Neural cell (in vitro differentiated cells): ENCODE data around the gene COL23A1. TPM values are rescaled to one million over a fixed set of nuclear protein-coding genes. Genes with fewer than 3 reads are reported as not detected.

ENCODE experiments used
- H2AFZ ChIP-seq: fragments of 200-600, 300-800 bp; sonication (generic), shearing (Covaris generic); 2 replicates; pipeline ENCODE4 v1.6.0; 2014; ENCODE audit warnings: low read depth, mild to moderate bottlenecking, antibody characterized with exemption, low read length, moderate library complexity
- H3F3A ChIP-seq: fragments of 200-600 bp; shearing (Covaris generic); 2 replicates; pipeline ENCODE4 v1.6.1; 2016; ENCODE audit warnings: mild to moderate bottlenecking, moderate library complexity, mixed read lengths, antibody characterized with exemption, low read length; ENCODE audit not compliant: insufficient read depth, poor library complexity, severe bottlenecking
- H3K27ac ChIP-seq: fragments of 200-600, 300-800 bp; sonication (generic), shearing (Covaris generic); 2 replicates; pipeline ENCODE4 v1.5.1; 2014; ENCODE audit warnings: mild to moderate bottlenecking, low read length, moderate library complexity
- H3K27me3 ChIP-seq: fragments of 300-800, 200-600 bp; sonication (generic), shearing (Covaris generic); 2 replicates; pipeline ENCODE4 v1.6.0; 2014; ENCODE audit warnings: mild to moderate bottlenecking, low read depth, low read length, moderate library complexity; ENCODE audit not compliant: insufficient read depth
- H3K36me3 ChIP-seq: fragments of 300-800, 200-600 bp; sonication (generic), shearing (Covaris generic); 2 replicates; pipeline ENCODE4 v1.5.1; 2014; ENCODE audit warnings: mild to moderate bottlenecking, antibody characterized with exemption, low read length, moderate library complexity; ENCODE audit not compliant: insufficient read depth
- H3K4me2 ChIP-seq: fragments of 300-800, 200-600 bp; sonication (generic), shearing (Covaris generic); 2 replicates; pipeline ENCODE4 v1.6.0; 2014; ENCODE audit warnings: mild to moderate bottlenecking, low read length
- H3K4me3 ChIP-seq: fragments of 300-800, 200-600 bp; sonication (generic), shearing (Covaris generic); 2 replicates; pipeline ENCODE4 v1.5.1; 2014; ENCODE audit warnings: mild to moderate bottlenecking, low read length, moderate library complexity
- H3K79me2 ChIP-seq: fragments of 200-600 bp; shearing (Covaris generic); replicated peaks from 2 replicates; pipeline ENCODE4 v1.6.0; 2014; ENCODE audit warnings: mild to moderate bottlenecking, low read length, moderate library complexity; ENCODE audit not compliant: insufficient read depth
- H3K9ac ChIP-seq: fragments of 300-800, 200-600 bp; sonication (generic), shearing (Covaris generic); 2 replicates; pipeline ENCODE4 v1.6.1; 2016; ENCODE audit warnings: mild to moderate bottlenecking, low read length, mixed read lengths
- H3K9me2 ChIP-seq: fragments of 200-600 bp; shearing (Covaris generic); 2 replicates; pipeline ENCODE4 v1.6.1; 2016; ENCODE audit warnings: mild to moderate bottlenecking, low read length, mixed read lengths; ENCODE audit not compliant: insufficient read depth
- H3K9me3 ChIP-seq: fragments of 200-600, 300-800 bp; sonication (generic), shearing (Covaris generic); 2 replicates; pipeline ENCODE4 v1.6.1; 2016; ENCODE audit warnings: mild to moderate bottlenecking, mixed run types, low read length, moderate library complexity, mixed read lengths
- H4K20me1 ChIP-seq: fragments of 200-600 bp; shearing (Covaris generic); 2 replicates; pipeline ENCODE4 v1.6.1; 2016; ENCODE audit warnings: mild to moderate bottlenecking, mixed run types; ENCODE audit not compliant: insufficient read depth
- EP300 ChIP-seq: fragments of 450-650 bp; conservative IDR thresholded peaks from 2 replicates; pipeline ENCODE4 v1.6.1; 2014; ENCODE audit warnings: antibody characterized with exemption, mild to moderate bottlenecking, moderate library complexity; ENCODE audit not compliant: poor library complexity, severe bottlenecking
- EZH2 ChIP-seq: fragments of 200-600, 300-800 bp; shearing (Covaris generic), sonication (generic); IDR thresholded peaks from 2 replicates; pipeline ENCODE4 v1.6.1; 2014; ENCODE audit warnings: antibody characterized with exemption, low read length, borderline replicate concordance, mild to moderate bottlenecking; ENCODE audit not compliant: insufficient read depth, poor library complexity, severe bottlenecking
- MXI1 ChIP-seq: fragments of 450-650 bp; conservative IDR thresholded peaks from 2 replicates; pipeline ENCODE4 v1.6.1; 2014; ENCODE audit warnings: antibody characterized with exemption, mild to moderate bottlenecking; ENCODE audit not compliant: poor library complexity, severe bottlenecking
- POLR2AphosphoS5 ChIP-seq: IDR thresholded peaks from 2 replicates; pipeline ENCODE4 v1.6.1; 2012
- RAD21 ChIP-seq: fragments of 450-650 bp; conservative IDR thresholded peaks from 2 replicates; pipeline ENCODE4 v1.6.1; 2014; ENCODE audit warnings: antibody characterized with exemption, mild to moderate bottlenecking, moderate library complexity
- SMC3 ChIP-seq: fragments of 450-650 bp; conservative IDR thresholded peaks from 2 replicates; pipeline ENCODE4 v1.6.1; 2014; ENCODE audit warnings: antibody characterized with exemption, mild to moderate bottlenecking, moderate library complexity; ENCODE audit not compliant: poor library complexity
- TAF1 ChIP-seq: IDR thresholded peaks from 2 replicates; pipeline ENCODE4 v1.6.1; 2012; ENCODE audit warnings: low read depth
- polyA plus RNA-seq: library from polyadenylated mRNA; depleted of rRNA; stranded (reverse); fragments of >200 nt; gene quantifications from 2 replicates; pipeline ENCODE4 v1.2.3, GENCODE V29; 2014
- TF ChIP-seq, protein P1 (sequence below): IDR thresholded peaks from 2 replicates; pipeline ENCODE4 v1.6.1; 2012; ENCODE audit warnings: borderline replicate concordance
- TF ChIP-seq, protein P2 (sequence below): fragments of 450-650 bp; IDR thresholded peaks from 2 replicates; pipeline ENCODE4 v1.5.1; 2014; ENCODE audit warnings: antibody characterized with exemption, mild to moderate bottlenecking, moderate library complexity; ENCODE audit not compliant: poor library complexity, severe bottlenecking

COL23A1 gene
- polyA plus RNA-seq, 1 donor from 2014 or later = not detected

DNA sequence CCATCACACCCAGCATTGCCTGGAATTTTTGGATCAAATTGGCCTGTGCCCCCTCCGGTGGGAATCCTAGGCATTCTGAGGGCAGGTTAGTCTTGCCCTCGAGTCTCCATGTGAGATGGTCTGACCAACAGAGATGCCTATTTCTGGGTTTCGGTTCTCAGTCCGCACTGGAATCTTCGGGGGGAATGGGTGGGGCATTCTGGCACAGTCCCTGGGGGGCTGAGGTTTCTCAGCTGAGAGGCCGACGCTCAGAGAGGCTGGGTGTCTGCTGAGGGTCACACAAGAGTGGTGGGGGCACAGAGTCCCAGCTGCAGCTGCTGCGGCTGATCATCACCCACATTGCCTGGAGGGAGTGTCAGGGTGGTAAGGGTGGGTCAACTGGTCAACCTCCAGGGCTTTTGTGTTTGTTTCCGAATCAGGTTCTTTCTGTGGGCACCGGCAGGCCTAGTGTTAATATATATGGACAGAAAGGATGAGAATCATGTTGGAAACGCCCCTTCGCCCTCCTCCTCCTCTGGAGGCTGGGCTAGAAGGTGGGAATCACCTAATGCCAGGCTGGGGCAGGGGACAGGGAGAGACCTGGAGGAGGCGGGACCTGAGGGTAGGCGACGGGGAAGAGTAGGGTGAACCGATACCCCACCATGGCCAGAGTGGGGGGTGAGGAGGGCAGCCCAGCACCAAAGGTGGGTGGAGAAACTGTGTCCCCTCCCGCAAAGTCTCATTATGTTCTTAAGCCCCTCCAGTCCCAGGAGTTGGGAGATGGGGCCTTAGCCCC is 208.1 kb downstream of the COL23A1 start:
- H3K27ac ChIP-seq = no peak overlapping the region
- H3K27me3 ChIP-seq = no peaks in the 10 kb centered on the region
- H4K20me1 ChIP-seq = no peaks in the 10 kb centered on the region
- H3K9me3 ChIP-seq = no peaks in the 10 kb centered on the region
- no peak overlapping the region for H3K4me3 ChIP-seq
- no peaks in the 10 kb centered on the region for H3F3A ChIP-seq
- H3K79me2 ChIP-seq = no peaks in the 10 kb centered on the region
- TF ChIP-seq, protein P1, sequence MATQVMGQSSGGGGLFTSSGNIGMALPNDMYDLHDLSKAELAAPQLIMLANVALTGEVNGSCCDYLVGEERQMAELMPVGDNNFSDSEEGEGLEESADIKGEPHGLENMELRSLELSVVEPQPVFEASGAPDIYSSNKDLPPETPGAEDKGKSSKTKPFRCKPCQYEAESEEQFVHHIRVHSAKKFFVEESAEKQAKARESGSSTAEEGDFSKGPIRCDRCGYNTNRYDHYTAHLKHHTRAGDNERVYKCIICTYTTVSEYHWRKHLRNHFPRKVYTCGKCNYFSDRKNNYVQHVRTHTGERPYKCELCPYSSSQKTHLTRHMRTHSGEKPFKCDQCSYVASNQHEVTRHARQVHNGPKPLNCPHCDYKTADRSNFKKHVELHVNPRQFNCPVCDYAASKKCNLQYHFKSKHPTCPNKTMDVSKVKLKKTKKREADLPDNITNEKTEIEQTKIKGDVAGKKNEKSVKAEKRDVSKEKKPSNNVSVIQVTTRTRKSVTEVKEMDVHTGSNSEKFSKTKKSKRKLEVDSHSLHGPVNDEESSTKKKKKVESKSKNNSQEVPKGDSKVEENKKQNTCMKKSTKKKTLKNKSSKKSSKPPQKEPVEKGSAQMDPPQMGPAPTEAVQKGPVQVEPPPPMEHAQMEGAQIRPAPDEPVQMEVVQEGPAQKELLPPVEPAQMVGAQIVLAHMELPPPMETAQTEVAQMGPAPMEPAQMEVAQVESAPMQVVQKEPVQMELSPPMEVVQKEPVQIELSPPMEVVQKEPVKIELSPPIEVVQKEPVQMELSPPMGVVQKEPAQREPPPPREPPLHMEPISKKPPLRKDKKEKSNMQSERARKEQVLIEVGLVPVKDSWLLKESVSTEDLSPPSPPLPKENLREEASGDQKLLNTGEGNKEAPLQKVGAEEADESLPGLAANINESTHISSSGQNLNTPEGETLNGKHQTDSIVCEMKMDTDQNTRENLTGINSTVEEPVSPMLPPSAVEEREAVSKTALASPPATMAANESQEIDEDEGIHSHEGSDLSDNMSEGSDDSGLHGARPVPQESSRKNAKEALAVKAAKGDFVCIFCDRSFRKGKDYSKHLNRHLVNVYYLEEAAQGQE = no peak
- TF ChIP-seq TAF1 (no peak), RAD21 (no peak), MXI1 (no peak)
- TF ChIP-seq, protein P2, sequence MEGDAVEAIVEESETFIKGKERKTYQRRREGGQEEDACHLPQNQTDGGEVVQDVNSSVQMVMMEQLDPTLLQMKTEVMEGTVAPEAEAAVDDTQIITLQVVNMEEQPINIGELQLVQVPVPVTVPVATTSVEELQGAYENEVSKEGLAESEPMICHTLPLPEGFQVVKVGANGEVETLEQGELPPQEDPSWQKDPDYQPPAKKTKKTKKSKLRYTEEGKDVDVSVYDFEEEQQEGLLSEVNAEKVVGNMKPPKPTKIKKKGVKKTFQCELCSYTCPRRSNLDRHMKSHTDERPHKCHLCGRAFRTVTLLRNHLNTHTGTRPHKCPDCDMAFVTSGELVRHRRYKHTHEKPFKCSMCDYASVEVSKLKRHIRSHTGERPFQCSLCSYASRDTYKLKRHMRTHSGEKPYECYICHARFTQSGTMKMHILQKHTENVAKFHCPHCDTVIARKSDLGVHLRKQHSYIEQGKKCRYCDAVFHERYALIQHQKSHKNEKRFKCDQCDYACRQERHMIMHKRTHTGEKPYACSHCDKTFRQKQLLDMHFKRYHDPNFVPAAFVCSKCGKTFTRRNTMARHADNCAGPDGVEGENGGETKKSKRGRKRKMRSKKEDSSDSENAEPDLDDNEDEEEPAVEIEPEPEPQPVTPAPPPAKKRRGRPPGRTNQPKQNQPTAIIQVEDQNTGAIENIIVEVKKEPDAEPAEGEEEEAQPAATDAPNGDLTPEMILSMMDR = no peak
- no peak overlapping the region for H3K4me2 ChIP-seq
- H3K9me2 ChIP-seq = no peaks in the 10 kb centered on the region
- H3K9ac ChIP-seq = no peak overlapping the region
- no peaks in the 10 kb centered on the region for H3K36me3 ChIP-seq
- H2AFZ ChIP-seq = no peak overlapping the region

DNA sequence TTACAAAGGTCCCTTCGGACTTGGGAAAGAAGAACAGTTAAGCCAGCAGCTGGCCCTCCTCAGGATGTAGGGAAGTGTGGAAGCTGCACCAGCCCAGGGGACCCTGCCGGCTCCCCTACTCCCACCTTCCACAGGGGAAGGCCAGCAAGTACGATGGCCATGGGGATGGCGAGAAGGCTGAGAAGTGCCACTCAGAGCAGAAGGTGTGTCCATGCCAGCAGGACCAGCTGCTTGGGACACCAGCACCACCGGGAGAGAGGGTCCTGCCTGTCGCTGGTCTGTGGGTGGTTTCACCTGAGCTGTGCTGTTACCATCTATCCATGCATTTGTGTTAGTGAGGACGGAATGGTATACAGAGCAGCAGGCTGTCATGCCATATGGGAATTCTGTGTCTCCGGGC is 209.0 kb downstream of the COL23A1 start:
- Histone ChIP-seq H3K9me2 (no peaks in the 10 kb centered on the region), H3K27me3 (no peaks in the 10 kb centered on the region), H2AFZ (no peak overlapping the region), H3K9me3 (no peaks in the 10 kb centered on the region), H3F3A (no peaks in the 10 kb centered on the region), H3K36me3 (no peaks in the 10 kb centered on the region), H3K27ac (no peak overlapping the region), H4K20me1 (no peaks in the 10 kb centered on the region), H3K4me3 (no peak overlapping the region), H3K9ac (no peak overlapping the region), H3K4me2 (no peak overlapping the region), H3K79me2 (no peaks in the 10 kb centered on the region)
- TF ChIP-seq MXI1 = no peak

DNA sequence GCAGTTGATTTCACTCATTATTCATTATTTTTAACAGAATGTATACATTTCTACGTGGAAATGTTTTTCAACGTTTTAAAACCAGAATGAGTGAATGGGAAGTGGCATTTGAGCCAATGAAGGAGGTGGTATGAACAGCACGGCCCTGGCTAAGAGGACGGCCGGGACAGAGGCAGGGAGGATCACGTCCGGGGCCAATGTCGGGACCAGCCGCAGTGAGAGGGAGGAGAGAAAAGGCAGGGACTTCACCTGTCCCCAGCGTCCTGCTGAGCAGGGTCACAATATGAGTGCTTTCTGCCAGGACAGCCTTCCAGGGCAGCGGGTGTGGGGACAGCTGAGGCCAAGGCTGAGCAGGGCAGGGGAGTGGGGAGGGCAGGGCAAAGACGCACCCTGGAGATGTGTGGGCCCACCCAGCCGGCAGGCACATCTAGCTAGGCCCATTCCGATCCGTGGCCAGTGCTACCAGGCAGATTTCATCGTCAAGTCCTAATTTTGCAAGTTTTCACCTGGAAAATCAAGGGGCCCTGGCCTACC is 209.6 kb downstream of the COL23A1 start:
- H3K79me2 ChIP-seq = no peaks in the 10 kb centered on the region
- H3K36me3 ChIP-seq = no peaks in the 10 kb centered on the region
- H3F3A ChIP-seq = no peaks in the 10 kb centered on the region
- no peak overlapping the region for H3K4me3 ChIP-seq
- H3K27me3 ChIP-seq = no peaks in the 10 kb centered on the region
- H3K9ac ChIP-seq = no peak overlapping the region
- H2AFZ ChIP-seq = no peak overlapping the region
- no peak overlapping the region for H3K4me2 ChIP-seq
- TF ChIP-seq EZH2 = no peak
- TF ChIP-seq RAD21 = no peak
- no peak for TF ChIP-seq TAF1
- TF ChIP-seq MXI1 = no peak
- TF ChIP-seq SMC3 = no peak
- TF ChIP-seq, protein P1 = no peak
- TF ChIP-seq EP300 = no peak
- TF ChIP-seq POLR2AphosphoS5 = no peak
- TF ChIP-seq, protein P2 = no peak
- H3K27ac ChIP-seq = no peak overlapping the region
- H3K9me3 ChIP-seq = no peaks in the 10 kb centered on the region
- H3K9me2 ChIP-seq = no peaks in the 10 kb centered on the region
- no peaks in the 10 kb centered on the region for H4K20me1 ChIP-seq
